Stimulated activated naive CD8-positive, alpha-beta T cell treated with anti-CD3 and anti-CD28 coated beads, Interleukin-15, amount 100 ng/mL, for 72 hours (primary cell): ENCODE measurements around the gene HOXB1.
A peak's percentile ranks its signal among the peaks of the same experiment; 100 is the strongest.

Experiments
- ATAC-seq: fragments of 150-1000 bp; cut with Tn5 transposase; 2 replicates; pipeline ENCODE4 v1.10.0; 2021; ENCODE audit warnings: mild to moderate bottlenecking, moderate library complexity
- DNase-seq, 2 donors: peaks; one replicate each; pipeline ENCODE4 v3.0.0; 2021 to 2022
- H3K27ac Mint-ChIP-seq, 2 donors: one replicate each; pipeline ENCODE4 v1.8.0; 2022; ENCODE audit warnings: mild to moderate bottlenecking in 2 of 2, mixed read lengths in 2 of 2, moderate library complexity in 2 of 2
- H3K27me3 Mint-ChIP-seq: one replicate; pipeline ENCODE4 v1.8.0; 2022; ENCODE audit warnings: mixed read lengths
- H3K4me1 Mint-ChIP-seq: one replicate; pipeline ENCODE4 v1.8.0; 2022; ENCODE audit warnings: mild to moderate bottlenecking, mixed read lengths
- H3K4me3 Mint-ChIP-seq, 2 donors: one replicate each; pipeline ENCODE4 v1.8.0; 2022; ENCODE audit warnings: mild to moderate bottlenecking in 2 of 2, mixed read lengths in 2 of 2, moderate library complexity in 1 of 2
- H3K9me3 Mint-ChIP-seq, 2 donors: one replicate each; pipeline ENCODE4 v1.8.0; 2022; ENCODE audit warnings: mixed read lengths in 2 of 2

The HOXB1 gene

GRCh38 chr17:48530887-48531272, at the start of gene HOXB1:
Gene HOXB1, minus strand, starts transcription at chr17:48531011. Its CDS starts 107 bp downstream, at chr17:48530904.
- Mint-ChIP-seq H3K27me3 (peaks cover 28% of the 10 kb centered on the region), H3K4me1 (peaks cover 21% of the 10 kb centered on the region), H3K27ac (no peak within 1 kb of the TSS), H3K4me3 (no peak within 1 kb of the TSS), H3K9me3 (no peaks in the 10 kb centered on the region)
- ATAC-seq (no peak), DNase-seq (no peak)

GRCh38 chr17:48579760-48580554, 49.1 kb upstream of the HOXB1 start:
- Mint-ChIP-seq H3K4me1 (peaks cover 74% of the 10 kb centered on the region), H3K27ac (no peak overlapping the region), H3K27me3 (peaks cover 73% of the 10 kb centered on the region), H3K4me3 (peak overlapping the region; percentile 64 to 94), H3K9me3 (no peaks in the 10 kb centered on the region)
- no peak for ATAC-seq
- no peak for DNase-seq

GRCh38 chr17:48579471-48579759, 48.6 kb upstream of the HOXB1 start:
- peak overlapping the region; percentile 93 to 94 for H3K4me3 Mint-ChIP-seq
- DNase-seq (no peak), ATAC-seq (no peak)
- H3K27me3 Mint-ChIP-seq, result peaks cover 71% of the 10 kb centered on the region
- H3K9me3 Mint-ChIP-seq, result no peaks in the 10 kb centered on the region
- H3K27ac Mint-ChIP-seq, result no peak overlapping the region
- peaks cover 70% of the 10 kb centered on the region for H3K4me1 Mint-ChIP-seq

GRCh38 chr17:48578616-48579470, 48.0 kb upstream of the HOXB1 start:
- peak overlapping the region; percentile 50 to 85 for H3K27ac Mint-ChIP-seq
- ATAC-seq, result peak; percentile 77
- DNase-seq, result no peak
- H3K4me1 Mint-ChIP-seq, result peaks cover 70% of the 10 kb centered on the region
- H3K4me3 Mint-ChIP-seq, result peak overlapping the region; percentile 93 to 94
- peaks cover 71% of the 10 kb centered on the region for H3K27me3 Mint-ChIP-seq
- no peaks in the 10 kb centered on the region for H3K9me3 Mint-ChIP-seq

GRCh38 chr17:48577946-48578615, 47.3 kb upstream of the HOXB1 start, which contains the start of gene HOXB4:
Gene HOXB4, minus strand, starts transcription at chr17:48578350. Its CDS starts 31 bp downstream, at chr17:48578319.
- Mint-ChIP-seq H3K27me3 (peaks cover 64% of the 10 kb centered on the region), H3K4me1 (peaks cover 69% of the 10 kb centered on the region), H3K4me3 (peak within 1 kb of the TSS; percentile 93 to 94), H3K27ac (peak within 1 kb of the TSS; percentile 85 to 89), H3K9me3 (no peaks in the 10 kb centered on the region)
- ATAC-seq, result peak; percentile 73
- DNase-seq, result peak in 1 of 2 donors; percentile 58

GRCh38 chr17:48577330-48577945, 46.6 kb upstream of the HOXB1 start:
- peak; percentile 28 for ATAC-seq
- Mint-ChIP-seq H3K27me3 (peaks cover 58% of the 10 kb centered on the region), H3K27ac (peak overlapping the region; percentile 54 to 56), H3K4me1 (peaks cover 62% of the 10 kb centered on the region), H3K9me3 (no peaks in the 10 kb centered on the region), H3K4me3 (peak overlapping the region; percentile 74 to 75)
- no peak for DNase-seq

GRCh38 chr17:48576479-48577309, 45.9 kb upstream of the HOXB1 start:
- Mint-ChIP-seq H3K4me1 (peaks cover 55% of the 10 kb centered on the region), H3K4me3 (peak overlapping the region; percentile 74 to 75), H3K9me3 (no peaks in the 10 kb centered on the region), H3K27me3 (peaks cover 50% of the 10 kb centered on the region), H3K27ac (no peak overlapping the region)
- ATAC-seq, result no peak
- no peak for DNase-seq

- Mint-ChIP-seq H3K4me3 (no peak overlapping the region), H3K4me1 (peaks cover 47% of the 10 kb centered on the region), H3K9me3 (no peaks in the 10 kb centered on the region), H3K27ac (peak overlapping the region in 1 of 2 donors; percentile 16), H3K27me3 (peaks cover 42% of the 10 kb centered on the region)
- DNase-seq, result no peak
- ATAC-seq, result no peak
Measured at GRCh38 chr17:48575673-48576478, 45.1 kb upstream of the HOXB1 start.

- ATAC-seq, result no peak
- no peak overlapping the region for H3K27ac Mint-ChIP-seq
- peaks cover 39% of the 10 kb centered on the region for H3K4me1 Mint-ChIP-seq
- H3K9me3 Mint-ChIP-seq, result no peaks in the 10 kb centered on the region
- H3K4me3 Mint-ChIP-seq, result no peak overlapping the region
- peaks cover 35% of the 10 kb centered on the region for H3K27me3 Mint-ChIP-seq
- DNase-seq, result no peak
Measured at GRCh38 chr17:48575066-48575582, 44.3 kb upstream of the HOXB1 start.

GRCh38 chr17:48574505-48575065, 43.8 kb upstream of the HOXB1 start:
- no peak overlapping the region for H3K4me3 Mint-ChIP-seq
- DNase-seq (no peak), ATAC-seq (no peak)
- H3K27me3 Mint-ChIP-seq, result peaks cover 29% of the 10 kb centered on the region
- peaks cover 34% of the 10 kb centered on the region for H3K4me1 Mint-ChIP-seq
- no peaks in the 10 kb centered on the region for H3K9me3 Mint-ChIP-seq
- H3K27ac Mint-ChIP-seq, result no peak overlapping the region

GRCh38 chr17:48571826-48572417, 41.1 kb upstream of the HOXB1 start:
- Mint-ChIP-seq H3K27ac (no peak overlapping the region), H3K4me1 (peaks cover 21% of the 10 kb centered on the region), H3K27me3 (peaks cover 17% of the 10 kb centered on the region), H3K4me3 (no peak overlapping the region), H3K9me3 (no peaks in the 10 kb centered on the region)
- DNase-seq (no peak), ATAC-seq (no peak)

- DNase-seq, result no peak
- H3K9me3 Mint-ChIP-seq, result no peaks in the 10 kb centered on the region
- no peak for ATAC-seq
- H3K27me3 Mint-ChIP-seq, result peaks cover 16% of the 10 kb centered on the region
- H3K4me3 Mint-ChIP-seq, result no peak overlapping the region
- no peak overlapping the region for H3K27ac Mint-ChIP-seq
- H3K4me1 Mint-ChIP-seq, result peaks cover 15% of the 10 kb centered on the region
Measured at GRCh38 chr17:48571024-48571818, 40.4 kb upstream of the HOXB1 start.
